ENCODE results near the gene RRM1.

The RRM1 gene

GRCh38 chr11:4065086-4065485 is 29.5 kb upstream of the RRM1 start:
- Histone ChIP-seq H3K27me3 (no peaks in the 10 kb centered on the region), H3K9me3 (no peaks in the 10 kb centered on the region), H3K4me1 (no peaks in the 10 kb centered on the region), H3K36me3 (no peaks in the 10 kb centered on the region), H3K4me3 (ENCODE audit: low read depth, low read length) (no peak overlapping the region)
- no peak for TF ChIP-seq CTCF (IDR thresholded peaks at IDR 0.05; ENCODE audit: low read depth, low read length)
- DNase-seq: no peak

- Histone ChIP-seq H3K9me3 (no peaks in the 10 kb centered on the region), H3K27me3 (no peaks in the 10 kb centered on the region), H3K4me1 (no peaks in the 10 kb centered on the region), H3K4me3 (ENCODE audit: low read depth, low read length) (no peak overlapping the region), H3K36me3 (no peaks in the 10 kb centered on the region)
- no peak for TF ChIP-seq CTCF (IDR thresholded peaks at IDR 0.05; ENCODE audit: low read depth, low read length)
- no peak for DNase-seq
Measured at GRCh38 chr11:4065601-4066377, 28.8 kb upstream of the RRM1 start.

- Histone ChIP-seq H3K27me3 (no peaks in the 10 kb centered on the region), H3K4me3 (ENCODE audit: low read depth, low read length) (no peak overlapping the region), H3K9me3 (no peaks in the 10 kb centered on the region), H3K4me1 (no peaks in the 10 kb centered on the region), H3K36me3 (no peaks in the 10 kb centered on the region)
- no peak for TF ChIP-seq CTCF (IDR thresholded peaks at IDR 0.05; ENCODE audit: low read depth, low read length)
- no peak for DNase-seq
Measured at GRCh38 chr11:4066910-4067309, 27.7 kb upstream of the RRM1 start.

- TF ChIP-seq CTCF (IDR thresholded peaks at IDR 0.05; ENCODE audit: low read depth, low read length): no peak
- DNase-seq: no peak
- H3K27me3 ChIP-seq: no peaks in the 10 kb centered on the region
- H3K4me1 ChIP-seq: peaks cover 3% of the 10 kb centered on the region; the same call in 1 of the 2 replicates
- H3K36me3 ChIP-seq: no peaks in the 10 kb centered on the region
- H3K4me3 ChIP-seq (ENCODE audit: low read depth, low read length): no peak overlapping the region
- no peaks in the 10 kb centered on the region for H3K9me3 ChIP-seq
Measured at GRCh38 chr11:4068962-4069361, 25.6 kb upstream of the RRM1 start.

- Histone ChIP-seq H3K9me3 (no peaks in the 10 kb centered on the region), H3K27me3 (no peaks in the 10 kb centered on the region), H3K4me1 (peaks cover 3% of the 10 kb centered on the region; the same call in 1 of the 2 replicates), H3K36me3 (no peaks in the 10 kb centered on the region), H3K4me3 (ENCODE audit: low read depth, low read length) (no peak overlapping the region)
- DNase-seq: no peak
- no peak for TF ChIP-seq CTCF (IDR thresholded peaks at IDR 0.05; ENCODE audit: low read depth, low read length)
Measured at GRCh38 chr11:4071325-4071724, 23.3 kb upstream of the RRM1 start.

GRCh38 chr11:4071914-4072313 is 22.7 kb upstream of the RRM1 start:
- H3K9me3 ChIP-seq: no peaks in the 10 kb centered on the region
- no peak for DNase-seq
- peaks cover 3% of the 10 kb centered on the region; the same call in 1 of the 2 replicates for H3K4me1 ChIP-seq
- no peak overlapping the region for H3K4me3 ChIP-seq (ENCODE audit: low read depth, low read length)
- no peaks in the 10 kb centered on the region for H3K27me3 ChIP-seq
- no peaks in the 10 kb centered on the region for H3K36me3 ChIP-seq
- TF ChIP-seq CTCF (IDR thresholded peaks at IDR 0.05; ENCODE audit: low read depth, low read length): no peak

Data from BE2C (cell line).